B cell (primary cell): ENCODE measurements around the gene CBFB. TPM values are rescaled to one million over a fixed set of nuclear protein-coding genes. Genes with fewer than 3 reads are reported as not detected.

Source experiments
- ATAC-seq: fragments of 200-7000 bp; cut with Tn5 transposase; one replicate; pipeline ENCODE4 v1.10.0; 2021; ENCODE audit warnings: low read depth, mild to moderate bottlenecking, moderate number of reproducible peaks, moderate library complexity
- CTCF ChIA-PET: fragments of 350-600 bp; sonication (Branson Sonifier 250); formaldehyde crosslinking; loops from one replicate; lab custom pipeline; 2021; ENCODE audit warnings: antibody characterized with exemption, inconsistent platforms; lab: Charles Lee
- POLR2A ChIA-PET: fragments of 350-600 bp; sonication (Branson Sonifier 250); formaldehyde crosslinking; loops from one replicate; lab custom pipeline; 2021; ENCODE audit warnings: antibody characterized with exemption; lab: Charles Lee
- DNase-seq: peaks from one replicate; pipeline ENCODE4 v3.0.0; 2013
- H2AFZ ChIP-seq: 2 replicates; pipeline ENCODE4 v1.6.1; 2012; ENCODE audit warnings: mild to moderate bottlenecking, low read depth, low read length; ENCODE audit not compliant: insufficient read depth, poor library complexity, severe bottlenecking
- H3K27ac ChIP-seq, 2 donors: 1 replicate in 1 of 2; 2 replicates in 1 of 2; pipeline ENCODE4 v1.5.1; 2012 to 2013; ENCODE audit warnings: low read length in 2 of 2, mild to moderate bottlenecking in 2 of 2, moderate library complexity in 1 of 2
- H3K27me3 ChIP-seq, 4 experiments: fragments of 200-600 bp in 1 of 4; sonication (generic) in 1 of 4; replicated peaks in 1 of 4; 1 replicate in 2 of 4; 2 replicates in 2 of 4; pipeline versions ENCODE4 v1.6.1 to v1.7.0; 2013 to 2016; ENCODE audit warnings: low read length in 3 of 4, mild to moderate bottlenecking in 2 of 4, mixed read lengths in 1 of 4, moderate library complexity in 1 of 4; ENCODE audit not compliant: insufficient read depth in 4 of 4, control insufficient read depth in 3 of 4; ENCODE audit errors: control extremely low read depth in 1 of 4
- H3K36me3 ChIP-seq, 2 experiments: replicated peaks in 1 of 2; 1 replicate in 1 of 2; 2 replicates in 1 of 2; pipeline versions ENCODE4 v1.6.1 to v1.7.1; 2013; ENCODE audit warnings: low read length in 1 of 2; ENCODE audit not compliant: insufficient read depth in 2 of 2, control insufficient read depth in 1 of 2; ENCODE audit errors: control extremely low read depth in 1 of 2, extremely low read depth in 1 of 2
- H3K4me1 ChIP-seq, 2 donors: fragments of 200-600 bp in 1 of 2; sonication (generic) in 1 of 2; 1 replicate in 1 of 2; 2 replicates in 1 of 2; pipeline versions ENCODE4 v1.5.1 to v1.6.1; 2013 to 2017; ENCODE audit warnings: low read length in 2 of 2; ENCODE audit not compliant: control insufficient read depth in 2 of 2, insufficient read depth in 2 of 2
- H3K4me2 ChIP-seq: replicated peaks from 2 replicates; pipeline ENCODE3; 2012; ENCODE audit warnings: mild to moderate bottlenecking, low read depth, low read length; ENCODE audit not compliant: poor library complexity, severe bottlenecking
- H3K4me3 ChIP-seq, 5 experiments: fragments of 200-600 bp in 1 of 5; sonication (generic) in 1 of 5; 1 replicate in 3 of 5; 2 replicates in 2 of 5; pipeline versions ENCODE4 v1.5.1 to v1.7.0; 2011 to 2016; ENCODE audit warnings: low read length in 4 of 5, mild to moderate bottlenecking in 4 of 5, low read depth in 2 of 5, control low read depth in 1 of 5, moderate library complexity in 1 of 5; ENCODE audit not compliant: insufficient read depth in 1 of 5; ENCODE audit errors: control extremely low read depth in 1 of 5, extremely low read depth in 1 of 5
- H3K79me2 ChIP-seq: fragments of 200-600 bp; sonication (generic); one replicate; pipeline ENCODE4 v1.6.0; 2016; ENCODE audit warnings: low read length; ENCODE audit not compliant: control insufficient read depth, insufficient read depth
- H3K9ac ChIP-seq: fragments of 200-600 bp; sonication (generic); 2 replicates; pipeline ENCODE4 v1.6.1; 2017; ENCODE audit warnings: mild to moderate bottlenecking, low read length, moderate library complexity
- H3K9me3 ChIP-seq, 3 donors: one replicate each; pipeline versions ENCODE4 v1.6.1 to v1.7.1; 2013; ENCODE audit warnings: low read length in 2 of 3; ENCODE audit not compliant: control insufficient read depth in 2 of 3, insufficient read depth in 1 of 3; ENCODE audit errors: control extremely low read depth in 1 of 3
- H4K20me1 ChIP-seq: 2 replicates; pipeline ENCODE4 v1.6.0; 2012; ENCODE audit warnings: mild to moderate bottlenecking, low read length; ENCODE audit not compliant: insufficient read depth, control insufficient read depth, poor library complexity, severe bottlenecking
- H3K27ac Mint-ChIP-seq: one replicate; pipeline ENCODE4 v1.8.0; 2021; ENCODE audit warnings: mixed read lengths
- H3K27me3 Mint-ChIP-seq: one replicate; pipeline ENCODE4 v1.8.0; 2021; ENCODE audit warnings: mixed read lengths
- H3K4me1 Mint-ChIP-seq: one replicate; pipeline ENCODE4 v1.8.0; 2021; ENCODE audit warnings: mixed read lengths
- H3K4me3 Mint-ChIP-seq: one replicate; pipeline ENCODE4 v1.8.0; 2021; ENCODE audit warnings: mixed read lengths
- H3K9me3 Mint-ChIP-seq: one replicate; pipeline ENCODE4 v1.8.0; 2022; ENCODE audit warnings: mixed read lengths; ENCODE audit not compliant: insufficient read depth
- CTCF ChIP-seq: fragments of 200-600 bp; IDR thresholded peaks from one replicate; pipeline ENCODE4 v1.8.0; 2022; ENCODE audit warnings: antibody characterized with exemption, mild to moderate bottlenecking
- EZH2 ChIP-seq: IDR thresholded peaks from 2 replicates; pipeline ENCODE4 v1.6.1; 2012; ENCODE audit warnings: borderline replicate concordance, low read depth, mild to moderate bottlenecking, moderate library complexity, low read length; ENCODE audit not compliant: insufficient read depth, poor library complexity, severe bottlenecking
- WGBS: methylation state at CpG from one replicate; pipeline ENCODE4 v1.1.5; 2013; ENCODE audit warnings: missing lambda C conversion rate; ENCODE audit not compliant: insufficient coverage; 5-methylcytosine and 5-hydroxymethylcytosine counted together
- intact Hi-C: fragments of 100-400 bp; cut with micrococcal nuclease; formaldehyde crosslinking; loops from one replicate; pipeline ENCODE4 v1.10.0; 2022
- polyA minus RNA-seq: library from RNA; depleted of rRNA, polyadenylated mRNA; stranded (reverse); fragments of >200 nt; gene quantifications from 2 replicates; pipeline ENCODE4 v1.2.3, GENCODE V29; 2012
- polyA plus RNA-seq: library from polyadenylated mRNA; depleted of rRNA; stranded (reverse); fragments of >200 nt; gene quantifications from 2 replicates; pipeline ENCODE4 v1.2.3, GENCODE V29; 2012
- total RNA-seq, 2 donors: library from RNA; stranded (reverse); fragments of 120-200 nt in 1 of 2; gene quantifications; 1 replicate in 1 of 2; 2 replicates in 1 of 2; pipeline versions ENCODE4 v1.2.3 to v1.2.4, GENCODE V29; 2013 to 2022

CBFB gene
- total RNA-seq (89.0 and 101 TPM in 2 replicates), polyA plus RNA-seq (19.5 and 43.2 TPM in 2 replicates), polyA minus RNA-seq (42.7 and 62.3 TPM in 2 replicates)
- total RNA-seq (2013), result 91.1 TPM

GRCh38 chr16:67028696-67029253, at the start of gene CBFB:
Gene CBFB, plus strand, starts transcription at chr16:67029149. Its CDS starts 259 bp downstream, at chr16:67029408.
- H3K79me2 ChIP-seq, result peaks cover 41% of the 10 kb centered on the region
- intact Hi-C loops, result loop anchor here (1.0 to 2.0 kb wide), 4 partner anchors 14 to 155 kb away; partner anchors contain the start of genes FBXL8, MATCAP1, PHAF1 and TRADD
- peak; percentile 83 for ATAC-seq

More at GRCh38 chr16:67028696-67029253, at the start of gene CBFB:
- peak within 1 kb of the TSS; percentile 92 for H2AFZ ChIP-seq
- TF ChIP-seq EZH2 (no peak), CTCF (peak; percentile 21)
- peaks cover 27% of the 10 kb centered on the region for H4K20me1 ChIP-seq
- peaks cover 0 to 13% of the 10 kb centered on the region in 2 experiments for H3K36me3 ChIP-seq
- Mint-ChIP-seq H3K4me3 (peak within 1 kb of the TSS; percentile 94), H3K27me3 (no peaks in the 10 kb centered on the region), H3K9me3 (no peaks in the 10 kb centered on the region), H3K27ac (peak within 1 kb of the TSS; percentile 94), H3K4me1 (peaks cover 40% of the 10 kb centered on the region)
- ChIA-PET POLR2A (interaction anchor here (0.6 to 1.3 kb wide), 6 partner anchors 21 to 1042 kb away, joined by 3 to 8 read pairs (median 6); no protein-coding TSS in a partner anchor), CTCF (interaction anchor here (0.8 to 2.3 kb wide), 9 partner anchors 9 to 156 kb away, joined by 3 to 10 read pairs (median 4); partner anchors contain the start of gene B3GNT9)
- H3K27me3 ChIP-seq, result no peaks in the 10 kb centered on the region
- peak within 1 kb of the TSS; percentile 89 for H3K4me2 ChIP-seq
- peak within 1 kb of the TSS; percentile 69 to 82 (median 76) for H3K4me3 ChIP-seq
- H3K9ac ChIP-seq, result peak within 1 kb of the TSS; percentile 88
- peaks cover 0 to 4% (median 0%) of the 10 kb centered on the region in 3 donors for H3K9me3 ChIP-seq
- peak within 1 kb of the TSS; percentile 96 to 98 for H3K27ac ChIP-seq
- under 1% methylated on average over 54 of the region's 69 CpGs for WGBS
- DNase-seq, result peak; percentile 97
- peaks cover 13 to 18% of the 10 kb centered on the region in 2 donors for H3K4me1 ChIP-seq
